ENCODE results near the gene NRSN2.
A peak's percentile ranks its signal among the peaks of the same experiment; 100 is the strongest.
"Not testable (repeated sequence)": the region's sequence is repeated elsewhere in the genome, so short reads cannot be mapped to it uniquely, and the experiment has no call there.

NRSN2 gene

DNA sequence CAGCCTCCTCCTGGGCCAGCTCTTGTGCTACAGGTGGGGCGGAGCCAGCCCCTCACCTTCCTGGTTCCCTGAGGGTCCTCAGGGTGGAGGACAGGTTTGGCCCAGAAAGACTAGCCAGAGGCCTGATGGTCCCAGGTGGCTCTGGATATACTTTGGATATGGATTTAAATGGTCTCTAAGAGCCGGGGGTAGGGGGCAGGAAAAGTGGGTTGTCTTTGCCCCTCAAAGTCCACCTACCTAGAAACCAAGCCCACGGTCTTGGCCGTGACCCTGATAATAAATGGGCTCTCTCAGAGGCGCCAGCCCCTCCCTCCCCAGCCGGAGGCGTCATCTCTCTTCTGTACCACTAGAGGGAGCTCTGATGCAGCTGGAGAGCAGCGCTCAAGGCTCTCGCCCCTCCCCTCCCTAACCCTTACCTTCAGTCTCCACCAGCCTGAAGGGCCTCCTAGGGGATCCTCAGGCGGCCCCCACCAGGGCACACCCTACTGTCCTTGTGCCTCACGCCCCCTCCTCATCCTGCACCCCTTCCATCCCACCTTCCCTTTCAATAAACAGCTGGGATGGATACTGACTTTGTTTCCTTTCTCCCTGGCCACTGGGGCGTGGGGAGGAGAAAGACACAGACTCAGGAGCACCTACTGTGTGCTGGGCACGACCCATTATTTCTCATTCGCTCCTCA, 7.5 kb downstream of the NRSN2 start:
- Histone ChIP-seq H3K4me3 (ENCODE audit: insufficient read depth, low read depth, low read length, poor library complexity, severe bottlenecking) (no peak overlapping the region), H3K27ac (ENCODE audit: insufficient read depth, low read length, poor library complexity, severe bottlenecking) (no peak overlapping the region), H3K36me3 (ENCODE audit: control insufficient read depth, insufficient read depth, low read length) (no peaks in the 10 kb centered on the region), H3K9me3 (ENCODE audit: control insufficient read depth, low read length) (no peaks in the 10 kb centered on the region), H3K27me3 (replicated peaks; ENCODE audit: control insufficient read depth, insufficient read depth, low read length, poor library complexity, severe bottlenecking) (no peaks in the 10 kb centered on the region), H3K4me1 (ENCODE audit: control insufficient read depth, insufficient read depth, low read length, poor library complexity, severe bottlenecking) (no peaks in the 10 kb centered on the region)
- DNase-seq = peak; percentile 63 to 71 (median 63)

DNA sequence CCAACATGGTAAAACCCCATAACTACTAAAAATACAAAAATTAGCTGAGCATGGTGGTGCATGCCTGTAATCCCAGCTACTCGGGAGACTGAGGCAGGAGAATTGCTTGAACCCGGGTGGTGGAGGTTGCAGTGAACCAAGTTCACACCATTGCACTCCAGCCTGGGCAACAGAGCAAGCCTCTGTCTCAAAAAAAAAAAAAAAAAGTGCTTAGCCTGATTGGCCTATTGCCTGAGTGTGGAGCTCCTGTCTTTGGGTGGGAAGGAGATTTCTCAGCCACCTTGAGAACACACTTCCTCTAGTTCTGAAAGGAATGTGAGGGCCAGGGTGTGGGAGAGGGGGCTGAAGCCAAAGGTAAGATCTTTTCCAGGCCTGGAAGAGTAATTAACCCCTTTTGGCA, 9.2 kb downstream of the NRSN2 start:
- not testable (repeated sequence) for H3K36me3 ChIP-seq (ENCODE audit: control insufficient read depth, insufficient read depth, low read length); H3K4me3 ChIP-seq (ENCODE audit: insufficient read depth, low read depth, low read length, poor library complexity, severe bottlenecking); H3K9me3 ChIP-seq (ENCODE audit: control insufficient read depth, low read length); H3K27ac ChIP-seq (ENCODE audit: insufficient read depth, low read length, poor library complexity, severe bottlenecking); H3K27me3 ChIP-seq (replicated peaks; ENCODE audit: control insufficient read depth, insufficient read depth, low read length, poor library complexity, severe bottlenecking); H3K4me1 ChIP-seq (ENCODE audit: control insufficient read depth, insufficient read depth, low read length, poor library complexity, severe bottlenecking); DNase-seq

DNA sequence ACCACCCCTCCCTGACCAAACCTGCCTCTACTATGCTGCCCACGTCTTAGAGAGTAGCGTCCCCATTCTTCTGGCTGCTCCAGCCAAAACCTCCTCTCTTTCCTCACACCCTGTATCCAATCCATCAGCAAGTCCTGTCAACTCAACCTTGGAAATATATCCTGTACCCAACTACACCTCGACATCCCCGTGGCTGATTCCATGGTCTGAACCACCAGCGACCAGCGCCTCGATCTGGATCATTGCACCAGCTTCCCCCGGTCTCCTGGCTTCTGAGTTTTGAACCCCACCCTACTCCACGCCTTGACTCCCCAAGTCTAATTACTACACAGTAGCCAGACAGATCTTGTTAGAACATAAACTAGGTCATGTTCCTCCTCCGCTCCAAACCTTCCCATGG, 9.8 kb downstream of the NRSN2 start:
- Histone ChIP-seq H3K4me3 (ENCODE audit: insufficient read depth, low read depth, low read length, poor library complexity, severe bottlenecking) (no peak overlapping the region), H3K27me3 (replicated peaks; ENCODE audit: control insufficient read depth, insufficient read depth, low read length, poor library complexity, severe bottlenecking) (no peaks in the 10 kb centered on the region), H3K9me3 (ENCODE audit: control insufficient read depth, low read length) (no peaks in the 10 kb centered on the region), H3K27ac (ENCODE audit: insufficient read depth, low read length, poor library complexity, severe bottlenecking) (no peak overlapping the region), H3K36me3 (ENCODE audit: control insufficient read depth, insufficient read depth, low read length) (no peaks in the 10 kb centered on the region), H3K4me1 (ENCODE audit: control insufficient read depth, insufficient read depth, low read length, poor library complexity, severe bottlenecking) (no peaks in the 10 kb centered on the region)
- DNase-seq = no peak

DNA sequence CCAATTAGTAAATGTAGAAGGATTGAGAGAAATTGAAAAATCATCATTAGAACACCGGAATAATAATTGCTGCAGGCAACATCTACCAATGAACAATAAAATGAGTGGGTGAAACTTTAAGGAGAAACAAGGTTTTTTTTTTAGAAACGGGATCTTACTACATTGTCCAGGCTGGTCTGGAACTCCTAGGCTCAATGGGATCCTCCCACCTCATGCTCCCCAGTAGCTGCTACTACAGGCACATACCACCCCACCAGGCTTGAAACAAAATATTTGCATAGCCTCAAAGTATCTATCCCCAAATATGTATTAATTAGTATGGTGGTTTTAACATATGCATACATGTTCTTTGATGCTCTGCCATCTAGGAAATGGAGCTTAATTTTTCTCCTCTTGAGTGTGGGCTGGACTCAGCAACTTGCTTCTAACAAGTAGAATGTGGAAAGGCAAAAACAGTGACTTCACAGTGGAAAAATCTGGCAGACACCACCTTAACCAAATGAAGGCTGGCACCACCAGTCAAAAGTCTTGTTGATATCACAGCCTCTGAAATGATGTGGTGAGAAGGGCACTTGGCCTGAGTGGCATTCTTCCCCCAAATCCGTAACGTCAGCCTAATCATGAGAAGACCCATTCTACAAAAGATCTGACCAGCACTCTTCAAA, 12.1 kb downstream of the NRSN2 start:
- Histone ChIP-seq H3K36me3 (ENCODE audit: control insufficient read depth, insufficient read depth, low read length) (no peaks in the 10 kb centered on the region), H3K4me1 (ENCODE audit: control insufficient read depth, insufficient read depth, low read length, poor library complexity, severe bottlenecking) (no peaks in the 10 kb centered on the region), H3K4me3 (ENCODE audit: insufficient read depth, low read depth, low read length, poor library complexity, severe bottlenecking) (no peak overlapping the region), H3K27me3 (replicated peaks; ENCODE audit: control insufficient read depth, insufficient read depth, low read length, poor library complexity, severe bottlenecking) (no peaks in the 10 kb centered on the region), H3K9me3 (ENCODE audit: control insufficient read depth, low read length) (no peaks in the 10 kb centered on the region), H3K27ac (ENCODE audit: insufficient read depth, low read length, poor library complexity, severe bottlenecking) (no peak overlapping the region)
- DNase-seq = no peak

DNA sequence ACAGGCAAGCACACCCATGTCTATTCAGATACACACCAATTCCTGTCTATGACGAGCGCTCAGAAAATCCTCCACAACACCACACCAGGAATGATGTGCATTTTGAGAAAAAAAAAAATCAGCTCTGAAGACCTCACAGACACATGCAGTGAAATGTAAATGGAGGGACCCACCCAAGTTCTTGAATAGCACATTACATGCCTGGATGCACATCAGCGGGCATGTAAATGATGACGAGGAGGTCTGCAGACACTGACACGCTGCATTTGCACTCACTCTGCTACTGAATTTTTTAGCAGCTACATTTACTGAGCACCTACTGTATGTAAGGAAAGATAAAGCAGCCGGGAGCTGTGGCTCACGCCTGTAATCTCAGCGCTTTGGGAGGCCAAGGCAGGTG, 14.7 kb downstream of the NRSN2 start:
- Histone ChIP-seq H3K4me1 (ENCODE audit: control insufficient read depth, insufficient read depth, low read length, poor library complexity, severe bottlenecking) (peaks cover 8% of the 10 kb centered on the region), H3K36me3 (ENCODE audit: control insufficient read depth, insufficient read depth, low read length) (no peaks in the 10 kb centered on the region), H3K27ac (ENCODE audit: insufficient read depth, low read length, poor library complexity, severe bottlenecking) (no peak overlapping the region), H3K27me3 (replicated peaks; ENCODE audit: control insufficient read depth, insufficient read depth, low read length, poor library complexity, severe bottlenecking) (no peaks in the 10 kb centered on the region), H3K4me3 (ENCODE audit: insufficient read depth, low read depth, low read length, poor library complexity, severe bottlenecking) (no peak overlapping the region), H3K9me3 (ENCODE audit: control insufficient read depth, low read length) (no peaks in the 10 kb centered on the region)
- DNase-seq = no peak

DNA sequence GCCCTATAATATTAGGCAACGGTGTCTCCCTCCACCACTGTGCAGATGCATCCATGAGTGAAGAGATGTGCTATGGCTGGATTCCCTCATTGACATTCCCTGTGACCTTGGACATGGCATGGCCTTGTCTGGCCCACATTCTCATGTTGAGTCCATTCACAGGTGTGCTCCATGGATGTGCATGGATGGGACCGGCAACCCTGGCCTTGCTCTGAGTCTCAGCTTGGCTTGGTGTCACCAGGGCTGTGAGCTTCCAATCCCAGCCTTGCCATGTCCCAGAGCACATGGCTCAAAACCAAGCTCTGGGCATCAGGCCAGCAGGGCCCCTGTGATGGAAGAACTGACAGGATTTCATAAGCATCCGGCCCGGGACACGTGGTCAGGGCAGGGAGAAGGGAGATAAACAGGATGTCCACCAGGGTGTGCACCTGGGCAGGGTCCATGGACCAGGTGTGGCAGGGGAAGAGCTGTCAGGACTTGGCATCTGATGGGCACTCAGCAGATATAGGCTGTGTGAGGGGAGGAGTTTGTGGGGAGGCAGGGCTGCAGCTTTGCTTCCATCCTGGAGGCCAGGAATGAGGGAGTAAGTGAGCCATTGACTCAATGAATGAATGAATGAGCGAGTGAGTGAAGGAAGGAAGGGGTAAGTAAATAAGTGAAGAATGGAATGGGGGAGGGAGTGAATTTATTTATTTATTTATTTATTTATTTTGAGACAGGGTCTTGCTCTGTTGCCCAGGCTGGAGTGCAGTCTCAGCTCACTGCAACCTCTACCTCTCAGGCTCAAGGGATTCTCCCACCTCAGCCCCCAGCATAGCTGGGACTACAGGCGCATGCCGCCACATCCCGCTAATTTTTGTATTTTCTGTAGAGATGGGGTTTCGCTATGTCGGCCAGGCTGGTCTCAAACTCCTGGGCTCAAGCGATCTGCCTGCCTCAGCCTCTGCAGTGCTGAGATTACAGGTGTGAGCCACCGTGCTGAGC, 15.7 kb downstream of the NRSN2 start:
- Histone ChIP-seq H3K9me3 (ENCODE audit: control insufficient read depth, low read length) (no peaks in the 10 kb centered on the region), H3K4me3 (ENCODE audit: insufficient read depth, low read depth, low read length, poor library complexity, severe bottlenecking) (no peak overlapping the region), H3K36me3 (ENCODE audit: control insufficient read depth, insufficient read depth, low read length) (no peaks in the 10 kb centered on the region), H3K4me1 (ENCODE audit: control insufficient read depth, insufficient read depth, low read length, poor library complexity, severe bottlenecking) (peaks cover 8% of the 10 kb centered on the region), H3K27me3 (replicated peaks; ENCODE audit: control insufficient read depth, insufficient read depth, low read length, poor library complexity, severe bottlenecking) (no peaks in the 10 kb centered on the region), H3K27ac (ENCODE audit: insufficient read depth, low read length, poor library complexity, severe bottlenecking) (no peak overlapping the region)
- no peak for DNase-seq

DNA sequence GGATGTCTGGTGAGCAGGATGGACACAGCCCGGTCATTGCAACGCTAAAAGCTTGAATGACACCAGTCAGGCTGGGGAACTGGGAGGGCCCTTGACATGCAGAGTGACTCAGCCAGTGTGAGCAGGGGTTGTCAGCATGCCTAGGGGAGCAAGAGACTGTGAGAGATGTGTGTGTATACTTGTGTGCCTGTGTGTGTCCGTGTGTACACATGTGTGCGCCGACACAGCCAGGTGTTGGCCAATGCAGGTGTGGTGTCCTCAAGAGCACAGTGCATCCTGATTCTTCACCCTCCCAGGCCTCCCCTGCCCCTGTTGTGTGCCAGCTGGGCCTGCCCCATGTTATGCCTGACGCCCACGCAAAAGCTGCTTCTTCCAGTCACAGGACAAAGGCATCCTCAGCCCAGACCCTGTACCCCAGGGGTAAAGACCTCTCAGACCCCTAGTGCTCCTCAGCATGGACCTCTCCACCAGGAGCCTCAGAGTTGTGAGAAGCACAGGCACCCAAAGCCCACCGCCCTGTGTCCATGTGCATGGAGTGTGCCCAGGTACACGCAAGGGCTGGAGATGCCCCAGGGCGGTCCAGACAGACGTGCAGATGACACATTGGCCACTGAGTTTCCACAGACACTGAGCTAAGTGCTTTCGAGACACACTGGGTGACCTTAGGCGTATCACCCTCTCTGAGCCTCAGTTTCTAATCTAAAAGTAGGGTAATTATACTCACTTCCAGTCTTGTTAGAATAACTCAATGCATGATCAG, 16.6 kb downstream of the NRSN2 start:
- H3K36me3 ChIP-seq (ENCODE audit: control insufficient read depth, insufficient read depth, low read length) = no peaks in the 10 kb centered on the region
- H3K9me3 ChIP-seq (ENCODE audit: control insufficient read depth, low read length) = no peaks in the 10 kb centered on the region
- DNase-seq = no peak
- H3K4me1 ChIP-seq (ENCODE audit: control insufficient read depth, insufficient read depth, low read length, poor library complexity, severe bottlenecking) = peaks cover 8% of the 10 kb centered on the region
- H3K27ac ChIP-seq (ENCODE audit: insufficient read depth, low read length, poor library complexity, severe bottlenecking) = no peak overlapping the region
- no peak overlapping the region for H3K4me3 ChIP-seq (ENCODE audit: insufficient read depth, low read depth, low read length, poor library complexity, severe bottlenecking)
- H3K27me3 ChIP-seq (replicated peaks; ENCODE audit: control insufficient read depth, insufficient read depth, low read length, poor library complexity, severe bottlenecking) = no peaks in the 10 kb centered on the region

DNA sequence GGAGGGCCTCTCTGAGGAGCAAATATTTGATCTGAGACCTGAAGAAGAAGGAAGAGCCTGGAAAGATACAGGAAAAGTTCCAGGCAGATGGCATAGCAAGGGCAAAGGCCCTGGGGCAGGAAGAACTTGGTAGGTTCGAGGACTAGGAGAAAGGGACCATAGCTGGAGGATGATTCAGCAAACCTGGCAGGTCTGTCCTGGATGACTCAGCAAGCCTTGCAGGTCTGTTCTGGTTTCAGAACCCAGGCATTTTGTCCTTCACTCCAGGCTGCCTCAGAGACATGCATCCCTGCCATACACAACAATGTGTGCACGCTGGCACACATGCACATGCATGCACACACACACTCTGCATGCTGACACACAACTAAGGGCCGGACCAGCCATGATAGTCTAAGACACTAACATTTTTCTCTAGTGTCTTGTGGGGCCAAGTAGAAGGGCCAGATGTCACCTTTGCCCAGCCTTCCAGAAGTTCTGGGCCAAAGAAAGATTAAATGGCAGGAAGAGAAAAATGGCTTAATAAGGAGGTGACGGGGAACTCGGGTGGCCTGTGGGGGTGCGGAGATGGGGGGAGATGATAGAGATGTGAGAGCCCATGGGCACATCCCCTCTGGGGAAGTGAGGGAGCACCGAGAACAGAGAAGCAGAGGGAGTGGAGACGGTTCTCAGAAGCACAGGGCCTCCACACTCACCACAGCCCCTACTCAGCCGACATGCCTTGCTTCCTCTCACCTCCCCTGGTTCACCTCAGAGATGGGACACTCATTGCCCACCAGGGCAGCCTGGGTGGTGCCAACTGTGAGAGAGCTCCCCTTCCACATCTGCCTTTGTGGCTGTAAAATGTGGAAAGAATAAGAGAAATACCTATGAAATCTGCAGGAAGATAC, 18.2 kb downstream of the NRSN2 start:
- H3K4me1 ChIP-seq (ENCODE audit: control insufficient read depth, insufficient read depth, low read length, poor library complexity, severe bottlenecking) = peaks cover 8% of the 10 kb centered on the region
- no peaks in the 10 kb centered on the region for H3K27me3 ChIP-seq (replicated peaks; ENCODE audit: control insufficient read depth, insufficient read depth, low read length, poor library complexity, severe bottlenecking)
- DNase-seq = no peak
- H3K4me3 ChIP-seq (ENCODE audit: insufficient read depth, low read depth, low read length, poor library complexity, severe bottlenecking) = no peak overlapping the region
- H3K27ac ChIP-seq (ENCODE audit: insufficient read depth, low read length, poor library complexity, severe bottlenecking) = no peak overlapping the region
- no peaks in the 10 kb centered on the region for H3K9me3 ChIP-seq (ENCODE audit: control insufficient read depth, low read length)
- no peaks in the 10 kb centered on the region for H3K36me3 ChIP-seq (ENCODE audit: control insufficient read depth, insufficient read depth, low read length)

Data from effector memory CD4-positive, alpha-beta T cell (primary cell).